B cell (primary cell): Measurements from ENCODE around the gene MTUS2. TPM values are rescaled to one million over a fixed set of nuclear protein-coding genes. Genes with fewer than 3 reads are reported as not detected.

ENCODE experiments used
- ATAC-seq: fragments of 200-7000 bp; cut with Tn5 transposase; one replicate; pipeline ENCODE4 v1.10.0; 2021; ENCODE audit warnings: low read depth, mild to moderate bottlenecking, moderate number of reproducible peaks, moderate library complexity
- CTCF ChIA-PET: fragments of 350-600 bp; sonication (Branson Sonifier 250); formaldehyde crosslinking; loops from one replicate; lab custom pipeline; 2021; ENCODE audit warnings: antibody characterized with exemption, inconsistent platforms; lab: Charles Lee
- POLR2A ChIA-PET: fragments of 350-600 bp; sonication (Branson Sonifier 250); formaldehyde crosslinking; loops from one replicate; lab custom pipeline; 2021; ENCODE audit warnings: antibody characterized with exemption; lab: Charles Lee
- DNase-seq: peaks from one replicate; pipeline ENCODE4 v3.0.0; 2013
- H2AFZ ChIP-seq: 2 replicates; pipeline ENCODE4 v1.6.1; 2012; ENCODE audit warnings: mild to moderate bottlenecking, low read depth, low read length; ENCODE audit not compliant: insufficient read depth, poor library complexity, severe bottlenecking
- H3K27ac ChIP-seq, 2 donors: 1 replicate in 1 of 2; 2 replicates in 1 of 2; pipeline ENCODE4 v1.5.1; 2012 to 2013; ENCODE audit warnings: low read length in 2 of 2, mild to moderate bottlenecking in 2 of 2, moderate library complexity in 1 of 2
- H3K27me3 ChIP-seq, 4 experiments: fragments of 200-600 bp in 1 of 4; sonication (generic) in 1 of 4; replicated peaks in 1 of 4; 1 replicate in 2 of 4; 2 replicates in 2 of 4; pipeline versions ENCODE4 v1.6.1 to v1.7.0; 2013 to 2016; ENCODE audit warnings: low read length in 3 of 4, mild to moderate bottlenecking in 2 of 4, mixed read lengths in 1 of 4, moderate library complexity in 1 of 4; ENCODE audit not compliant: insufficient read depth in 4 of 4, control insufficient read depth in 3 of 4; ENCODE audit errors: control extremely low read depth in 1 of 4
- H3K36me3 ChIP-seq, 2 experiments: replicated peaks in 1 of 2; 1 replicate in 1 of 2; 2 replicates in 1 of 2; pipeline versions ENCODE4 v1.6.1 to v1.7.1; 2013; ENCODE audit warnings: low read length in 1 of 2; ENCODE audit not compliant: insufficient read depth in 2 of 2, control insufficient read depth in 1 of 2; ENCODE audit errors: control extremely low read depth in 1 of 2, extremely low read depth in 1 of 2
- H3K4me1 ChIP-seq, 2 donors: fragments of 200-600 bp in 1 of 2; sonication (generic) in 1 of 2; 1 replicate in 1 of 2; 2 replicates in 1 of 2; pipeline versions ENCODE4 v1.5.1 to v1.6.1; 2013 to 2017; ENCODE audit warnings: low read length in 2 of 2; ENCODE audit not compliant: control insufficient read depth in 2 of 2, insufficient read depth in 2 of 2
- H3K4me2 ChIP-seq: replicated peaks from 2 replicates; pipeline ENCODE3; 2012; ENCODE audit warnings: mild to moderate bottlenecking, low read depth, low read length; ENCODE audit not compliant: poor library complexity, severe bottlenecking
- H3K4me3 ChIP-seq, 5 experiments: fragments of 200-600 bp in 1 of 5; sonication (generic) in 1 of 5; 1 replicate in 3 of 5; 2 replicates in 2 of 5; pipeline versions ENCODE4 v1.5.1 to v1.7.0; 2011 to 2016; ENCODE audit warnings: low read length in 4 of 5, mild to moderate bottlenecking in 4 of 5, low read depth in 2 of 5, control low read depth in 1 of 5, moderate library complexity in 1 of 5; ENCODE audit not compliant: insufficient read depth in 1 of 5; ENCODE audit errors: control extremely low read depth in 1 of 5, extremely low read depth in 1 of 5
- H3K79me2 ChIP-seq: fragments of 200-600 bp; sonication (generic); one replicate; pipeline ENCODE4 v1.6.0; 2016; ENCODE audit warnings: low read length; ENCODE audit not compliant: control insufficient read depth, insufficient read depth
- H3K9ac ChIP-seq: fragments of 200-600 bp; sonication (generic); 2 replicates; pipeline ENCODE4 v1.6.1; 2017; ENCODE audit warnings: mild to moderate bottlenecking, low read length, moderate library complexity
- H3K9me3 ChIP-seq, 3 donors: one replicate each; pipeline versions ENCODE4 v1.6.1 to v1.7.1; 2013; ENCODE audit warnings: low read length in 2 of 3; ENCODE audit not compliant: control insufficient read depth in 2 of 3, insufficient read depth in 1 of 3; ENCODE audit errors: control extremely low read depth in 1 of 3
- H4K20me1 ChIP-seq: 2 replicates; pipeline ENCODE4 v1.6.0; 2012; ENCODE audit warnings: mild to moderate bottlenecking, low read length; ENCODE audit not compliant: insufficient read depth, control insufficient read depth, poor library complexity, severe bottlenecking
- H3K27ac Mint-ChIP-seq: one replicate; pipeline ENCODE4 v1.8.0; 2021; ENCODE audit warnings: mixed read lengths
- H3K27me3 Mint-ChIP-seq: one replicate; pipeline ENCODE4 v1.8.0; 2021; ENCODE audit warnings: mixed read lengths
- H3K4me1 Mint-ChIP-seq: one replicate; pipeline ENCODE4 v1.8.0; 2021; ENCODE audit warnings: mixed read lengths
- H3K4me3 Mint-ChIP-seq: one replicate; pipeline ENCODE4 v1.8.0; 2021; ENCODE audit warnings: mixed read lengths
- H3K9me3 Mint-ChIP-seq: one replicate; pipeline ENCODE4 v1.8.0; 2022; ENCODE audit warnings: mixed read lengths; ENCODE audit not compliant: insufficient read depth
- EZH2 ChIP-seq: IDR thresholded peaks from 2 replicates; pipeline ENCODE4 v1.6.1; 2012; ENCODE audit warnings: borderline replicate concordance, low read depth, mild to moderate bottlenecking, moderate library complexity, low read length; ENCODE audit not compliant: insufficient read depth, poor library complexity, severe bottlenecking
- WGBS: methylation state at CpG from one replicate; pipeline ENCODE4 v1.1.5; 2013; ENCODE audit warnings: missing lambda C conversion rate; ENCODE audit not compliant: insufficient coverage; 5-methylcytosine and 5-hydroxymethylcytosine counted together
- intact Hi-C: fragments of 100-400 bp; cut with micrococcal nuclease; formaldehyde crosslinking; loops from one replicate; pipeline ENCODE4 v1.10.0; 2022
- polyA plus RNA-seq: library from polyadenylated mRNA; depleted of rRNA; stranded (reverse); fragments of >200 nt; gene quantifications from 2 replicates; pipeline ENCODE4 v1.2.3, GENCODE V29; 2012
- total RNA-seq, 2 donors: library from RNA; stranded (reverse); fragments of 120-200 nt in 1 of 2; gene quantifications; 1 replicate in 1 of 2; 2 replicates in 1 of 2; pipeline versions ENCODE4 v1.2.3 to v1.2.4, GENCODE V29; 2013 to 2022
- TF ChIP-seq, protein P1 (sequence below): fragments of 200-600 bp; IDR thresholded peaks from one replicate; pipeline ENCODE4 v1.8.0; 2022; ENCODE audit warnings: antibody characterized with exemption, mild to moderate bottlenecking

MTUS2 gene
- total and polyA plus RNA-seq, 2 donors (not counting 1 experiment from before 2014, with no cell fraction given) = 0.12 TPM; not detected in 1

GRCh38 chr13:29049524-29049923 lies 229.4 kb downstream of the MTUS2 start:
- no peaks in the 10 kb centered on the region for H4K20me1 ChIP-seq
- no peak for ATAC-seq
- H3K27ac ChIP-seq = no peak overlapping the region
- CTCF ChIA-PET = no interaction called here
- Mint-ChIP-seq H3K4me3 (no peak overlapping the region), H3K4me1 (no peaks in the 10 kb centered on the region), H3K27ac (no peak overlapping the region), H3K27me3 (peaks cover 4% of the 10 kb centered on the region), H3K9me3 (peaks cover 5% of the 10 kb centered on the region)
- no peaks in the 10 kb centered on the region for H3K36me3 ChIP-seq
- H3K4me3 ChIP-seq = no peak overlapping the region
- WGBS = 96% methylated on average over 6 of the region's 6 CpGs
- H3K79me2 ChIP-seq = no peaks in the 10 kb centered on the region
- TF ChIP-seq, protein P1, sequence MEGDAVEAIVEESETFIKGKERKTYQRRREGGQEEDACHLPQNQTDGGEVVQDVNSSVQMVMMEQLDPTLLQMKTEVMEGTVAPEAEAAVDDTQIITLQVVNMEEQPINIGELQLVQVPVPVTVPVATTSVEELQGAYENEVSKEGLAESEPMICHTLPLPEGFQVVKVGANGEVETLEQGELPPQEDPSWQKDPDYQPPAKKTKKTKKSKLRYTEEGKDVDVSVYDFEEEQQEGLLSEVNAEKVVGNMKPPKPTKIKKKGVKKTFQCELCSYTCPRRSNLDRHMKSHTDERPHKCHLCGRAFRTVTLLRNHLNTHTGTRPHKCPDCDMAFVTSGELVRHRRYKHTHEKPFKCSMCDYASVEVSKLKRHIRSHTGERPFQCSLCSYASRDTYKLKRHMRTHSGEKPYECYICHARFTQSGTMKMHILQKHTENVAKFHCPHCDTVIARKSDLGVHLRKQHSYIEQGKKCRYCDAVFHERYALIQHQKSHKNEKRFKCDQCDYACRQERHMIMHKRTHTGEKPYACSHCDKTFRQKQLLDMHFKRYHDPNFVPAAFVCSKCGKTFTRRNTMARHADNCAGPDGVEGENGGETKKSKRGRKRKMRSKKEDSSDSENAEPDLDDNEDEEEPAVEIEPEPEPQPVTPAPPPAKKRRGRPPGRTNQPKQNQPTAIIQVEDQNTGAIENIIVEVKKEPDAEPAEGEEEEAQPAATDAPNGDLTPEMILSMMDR = no peak
- TF ChIP-seq EZH2 = no peak
- no peaks in the 10 kb centered on the region for H3K4me1 ChIP-seq
- no peak overlapping the region for H2AFZ ChIP-seq
- peaks cover 0 to 6% (median 4%) of the 10 kb centered on the region in 3 donors for H3K9me3 ChIP-seq
- DNase-seq = no peak
- POLR2A ChIA-PET = no interaction called here
- H3K4me2 ChIP-seq = no peak overlapping the region
- intact Hi-C loops = no loop called here
- no peak overlapping the region for H3K9ac ChIP-seq
- no peaks in the 10 kb centered on the region for H3K27me3 ChIP-seq

DNA sequence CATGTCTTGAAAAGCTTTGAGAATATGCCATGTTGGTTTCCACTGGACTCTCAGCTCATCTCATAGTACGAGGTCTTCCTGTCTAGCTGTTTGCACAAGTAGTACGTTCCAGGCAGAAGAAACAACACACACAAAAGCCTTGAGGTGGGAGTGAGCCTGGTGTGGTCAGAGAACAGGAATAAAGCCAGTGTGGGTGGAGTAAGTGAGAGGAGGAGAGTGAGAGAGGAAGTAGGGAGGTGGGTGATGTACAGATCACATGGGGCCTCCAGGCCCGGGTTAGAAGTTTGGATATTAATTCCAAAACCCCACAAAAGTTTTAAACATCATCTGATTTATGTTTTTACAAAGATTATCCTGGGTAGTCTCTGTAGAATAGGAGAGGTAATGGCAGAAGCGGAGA lies 230.6 kb downstream of the MTUS2 start:
- Mint-ChIP-seq H3K4me1 (no peaks in the 10 kb centered on the region), H3K27ac (no peak overlapping the region), H3K27me3 (peaks cover 4% of the 10 kb centered on the region), H3K4me3 (no peak overlapping the region), H3K9me3 (peaks cover 4% of the 10 kb centered on the region)
- Histone ChIP-seq H2AFZ (no peak overlapping the region), H3K27ac (no peak overlapping the region), H3K36me3 (no peaks in the 10 kb centered on the region), H4K20me1 (no peaks in the 10 kb centered on the region), H3K4me2 (no peak overlapping the region), H3K4me1 (no peaks in the 10 kb centered on the region), H3K27me3 (no peaks in the 10 kb centered on the region), H3K79me2 (no peaks in the 10 kb centered on the region), H3K9ac (no peak overlapping the region), H3K9me3 (peaks cover 0 to 4% (median 1%) of the 10 kb centered on the region in 3 donors), H3K4me3 (no peak overlapping the region)
- ATAC-seq (no peak), DNase-seq (no peak)
- intact Hi-C loops = no loop called here
- POLR2A ChIA-PET = no interaction called here
- CTCF ChIA-PET = no interaction called here
- WGBS = 73% methylated on average over 3 of the region's 4 CpGs
- no peak for TF ChIP-seq EZH2
- TF ChIP-seq, protein P1 = no peak
